ELR (cell line): ENCODE results near the gene IQGAP1.

Source experiments
- DNase-seq: peaks from one replicate; pipeline ENCODE4 v3.0.0-alpha.2; 2015; ENCODE audit warnings: low read depth

The IQGAP1 gene

GRCh38 chr15:90531147-90531546 lies 143.1 kb downstream of the IQGAP1 start:
- no peak for DNase-seq

DNA sequence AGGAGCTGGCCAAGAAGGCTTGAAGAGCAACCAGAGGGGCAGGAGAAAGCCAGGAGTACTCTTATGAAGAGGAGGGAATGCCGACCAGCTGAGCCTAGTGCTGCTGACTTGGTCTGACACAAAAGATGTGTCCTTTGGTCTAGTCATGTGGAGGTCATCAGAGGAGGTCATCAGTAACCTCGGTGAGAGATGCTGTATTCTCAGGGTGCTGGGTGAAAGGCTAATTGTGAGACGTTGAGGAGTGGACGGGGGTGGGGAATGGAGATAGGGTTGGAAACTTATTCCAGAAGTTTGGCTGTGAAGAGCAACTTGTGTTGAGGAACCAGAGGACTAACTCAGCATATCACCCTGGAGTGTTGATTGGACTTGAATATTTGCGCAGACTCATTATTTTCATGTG lies 147.2 kb downstream of the IQGAP1 start:
- DNase-seq: no peak

DNA sequence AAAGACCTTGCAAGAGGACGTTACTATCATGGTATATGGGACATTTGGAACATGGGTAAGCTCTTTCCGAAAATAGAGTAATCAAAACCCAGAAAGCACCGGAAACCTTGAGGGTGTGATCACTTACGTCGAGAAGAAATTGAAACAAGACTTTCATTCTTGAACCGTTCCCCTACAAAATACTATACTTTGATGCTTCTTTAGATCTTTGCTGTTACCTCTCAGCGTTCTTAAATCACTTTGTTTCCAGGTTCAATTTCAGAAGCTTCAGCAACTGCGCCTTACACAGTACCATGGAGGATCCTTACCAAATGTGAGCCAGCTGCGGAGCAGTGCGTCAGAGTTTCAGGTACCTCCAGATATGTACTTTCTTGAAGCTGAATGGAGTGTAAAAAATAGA lies 151.7 kb downstream of the IQGAP1 start:
- no peak for DNase-seq

DNA sequence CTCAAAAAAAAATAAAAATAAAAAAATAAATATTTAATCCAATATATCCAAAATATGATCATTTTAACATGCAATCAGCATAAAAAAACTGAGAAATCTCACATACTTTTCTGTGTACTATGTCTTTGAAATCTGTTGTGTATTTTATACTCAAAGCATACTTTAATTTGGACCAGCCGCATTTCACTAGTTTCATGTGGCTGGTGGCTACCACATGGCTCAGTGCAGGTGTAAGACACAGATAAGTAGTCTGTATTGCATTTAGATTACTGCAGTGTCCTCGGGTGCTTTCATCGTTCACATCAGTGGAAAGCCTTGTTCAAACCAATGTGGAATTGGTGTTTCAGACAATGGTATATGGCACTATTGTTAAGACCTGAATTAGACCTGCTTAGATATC lies 152.7 kb downstream of the IQGAP1 start:
- no peak for DNase-seq

DNA sequence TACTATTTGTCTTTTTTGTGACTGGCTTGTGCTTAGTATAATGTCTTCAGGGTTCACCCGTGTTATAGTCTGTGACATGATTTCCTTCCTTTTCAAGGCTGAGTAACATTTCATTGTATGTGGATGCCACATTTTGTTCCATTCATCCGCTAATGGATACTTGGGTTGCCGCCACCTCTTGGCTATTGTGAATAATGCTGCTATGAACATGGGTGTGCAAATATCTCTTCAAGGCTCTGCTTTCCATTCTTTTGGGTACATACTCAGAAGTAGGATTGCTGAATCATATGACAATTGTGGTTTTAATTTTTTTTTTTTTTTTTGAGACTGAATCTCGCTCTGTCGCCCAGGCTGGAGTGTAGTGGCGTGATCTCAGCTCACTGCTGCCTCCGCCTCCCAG lies 157.1 kb downstream of the IQGAP1 start:
- DNase-seq: peak; percentile 24

DNA sequence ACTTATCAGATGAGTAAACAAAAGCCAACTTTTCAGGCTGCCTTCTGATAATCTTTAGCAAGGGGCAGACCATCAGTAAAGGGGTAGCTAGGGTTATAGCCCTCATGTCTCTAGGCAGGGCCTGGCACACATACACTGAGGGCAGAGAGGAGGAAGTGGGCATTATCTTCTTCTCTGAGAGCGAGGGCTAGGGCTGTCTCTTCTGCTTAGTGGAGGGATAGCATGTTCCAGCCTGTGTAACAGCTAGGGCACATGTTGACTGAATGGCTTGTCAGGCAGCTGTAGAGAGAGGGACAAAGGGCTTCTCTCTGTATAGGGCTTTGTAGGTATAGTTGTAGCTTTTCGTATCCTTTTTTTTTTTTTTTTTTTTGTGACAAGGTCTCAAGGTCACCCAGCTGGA lies 159.5 kb downstream of the IQGAP1 start:
- DNase-seq: no peak

DNA sequence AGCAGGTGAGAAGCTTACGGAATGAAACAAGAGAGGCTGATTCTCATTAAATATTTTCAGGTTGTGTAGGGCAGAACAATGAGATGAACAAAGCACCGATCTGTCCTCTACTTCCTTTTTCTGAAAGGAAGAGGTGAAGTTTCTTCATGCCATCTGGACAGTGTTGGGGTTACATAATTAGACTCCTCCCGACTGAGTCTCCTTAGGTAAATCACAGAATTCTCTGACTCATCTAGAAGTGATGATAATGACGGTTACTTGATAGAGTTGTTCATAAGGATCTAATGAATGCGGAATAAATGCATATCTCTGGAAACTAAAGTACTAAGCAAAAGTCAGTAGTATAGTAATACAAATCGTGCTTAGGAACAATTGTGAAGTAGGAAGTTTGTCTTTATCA lies 162.9 kb downstream of the IQGAP1 start:
- DNase-seq: peak; percentile 36
